ENCODE data around the gene GLI1. TPM values are rescaled to one million over a fixed set of nuclear protein-coding genes. Genes with fewer than 3 reads are reported as not detected.

The GLI1 gene
- total and polyA plus RNA-seq, 7 donors = 0.60 to 3.9 (median 1.5) TPM; not detected in 2

DNA sequence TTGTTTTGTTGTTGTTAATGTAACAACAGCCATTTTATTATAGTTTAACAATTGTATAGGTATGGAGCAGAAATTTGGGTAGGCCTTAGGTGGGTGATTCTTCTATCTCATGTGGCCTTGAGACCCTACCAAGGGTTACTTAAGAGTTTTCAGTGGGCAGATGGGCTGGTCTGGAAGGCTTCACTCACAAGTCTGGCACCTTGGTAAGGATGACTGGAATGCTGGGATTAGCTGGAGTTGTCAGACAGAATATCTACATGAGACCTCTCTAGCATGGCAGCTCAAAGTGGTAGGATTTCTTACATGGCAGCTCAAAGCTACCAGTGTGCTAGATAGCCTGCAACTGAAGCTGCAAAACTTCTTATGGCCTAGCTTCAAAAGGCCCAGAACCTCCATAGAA lies 26.1 kb downstream of the GLI1 start:
- Histone ChIP-seq H3K4me1 (peaks cover 0 to 22% (median 13%) of the 10 kb centered on the region in 4 donors), H3K9me3 (no peaks in the 10 kb centered on the region), H3K27ac (no peak overlapping the region), H3K27me3 (peaks cover 0 to 7% (median 0%) of the 10 kb centered on the region in 3 donors), H3K4me3 (no peak overlapping the region), H3K36me3 (peaks cover 6 to 17% (median 12%) of the 10 kb centered on the region in 4 donors)
- TF ChIP-seq, protein P1, sequence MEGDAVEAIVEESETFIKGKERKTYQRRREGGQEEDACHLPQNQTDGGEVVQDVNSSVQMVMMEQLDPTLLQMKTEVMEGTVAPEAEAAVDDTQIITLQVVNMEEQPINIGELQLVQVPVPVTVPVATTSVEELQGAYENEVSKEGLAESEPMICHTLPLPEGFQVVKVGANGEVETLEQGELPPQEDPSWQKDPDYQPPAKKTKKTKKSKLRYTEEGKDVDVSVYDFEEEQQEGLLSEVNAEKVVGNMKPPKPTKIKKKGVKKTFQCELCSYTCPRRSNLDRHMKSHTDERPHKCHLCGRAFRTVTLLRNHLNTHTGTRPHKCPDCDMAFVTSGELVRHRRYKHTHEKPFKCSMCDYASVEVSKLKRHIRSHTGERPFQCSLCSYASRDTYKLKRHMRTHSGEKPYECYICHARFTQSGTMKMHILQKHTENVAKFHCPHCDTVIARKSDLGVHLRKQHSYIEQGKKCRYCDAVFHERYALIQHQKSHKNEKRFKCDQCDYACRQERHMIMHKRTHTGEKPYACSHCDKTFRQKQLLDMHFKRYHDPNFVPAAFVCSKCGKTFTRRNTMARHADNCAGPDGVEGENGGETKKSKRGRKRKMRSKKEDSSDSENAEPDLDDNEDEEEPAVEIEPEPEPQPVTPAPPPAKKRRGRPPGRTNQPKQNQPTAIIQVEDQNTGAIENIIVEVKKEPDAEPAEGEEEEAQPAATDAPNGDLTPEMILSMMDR (IDR thresholded peaks at IDR 0.05) = no peak
- TF ChIP-seq POLR2AphosphoS5 (IDR thresholded peaks at IDR 0.05) (no peak), POLR2A (IDR thresholded peaks at IDR 0.05) (no peak), EP300 (IDR thresholded peaks at IDR 0.05) (no peak)
- DNase-seq = no peak
- intact Hi-C loops (cut with DNase I) = loop anchor here (2.0 to 5.0 kb wide), 2 partner anchors 23 to 37 kb away; partner anchors contain the start of genes DDIT3 and MBD6

DNA sequence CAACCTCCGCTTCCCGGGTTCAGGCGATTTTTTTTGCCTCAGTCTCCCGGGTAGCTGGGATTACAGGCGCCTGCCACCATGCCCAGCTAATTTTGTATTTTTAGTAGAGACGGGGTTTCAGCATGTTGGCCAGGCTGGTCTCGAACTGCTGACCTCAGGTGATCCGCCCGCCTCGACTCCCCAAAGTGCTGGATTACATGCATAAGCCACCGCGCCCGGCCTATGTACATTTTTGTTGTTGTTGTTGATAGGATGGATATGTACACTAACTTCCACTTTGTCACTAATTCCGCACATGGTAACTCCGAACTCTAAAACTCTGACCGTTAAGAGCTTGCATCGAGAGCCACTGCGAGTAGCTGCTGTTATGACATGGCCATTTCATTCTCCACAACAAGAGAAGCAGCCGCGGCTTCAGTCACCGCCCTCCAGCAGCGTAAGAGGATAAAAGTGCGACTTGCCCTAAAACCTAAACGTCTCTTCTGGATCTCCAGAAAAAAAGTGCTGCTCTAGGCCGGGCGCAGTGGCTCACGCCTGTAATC lies 27.5 kb downstream of the GLI1 start:
- intact Hi-C loops (cut with DNase I) = loop anchor here (2.0 to 5.0 kb wide), 2 partner anchors 24 to 35 kb away; partner anchors contain the start of genes DDIT3 and MBD6
- no peak for DNase-seq
- WGBS, 2 donors = 81 to 90% methylated on average over 27 of the region's 27 CpGs
- Histone ChIP-seq H3K36me3 (peaks cover 19 to 31% (median 22%) of the 10 kb centered on the region in 4 donors), H3K9me3 (no peaks in the 10 kb centered on the region), H3K4me3 (peak overlapping the region; percentile 80 to 97 (median 92)), H3K4me1 (peaks cover 0 to 22% (median 13%) of the 10 kb centered on the region in 4 donors), H3K27me3 (no peaks in the 10 kb centered on the region), H3K27ac (peak overlapping the region in 3 of 4 donors; percentile 81 to 87 (median 87))
- TF ChIP-seq EP300 (IDR thresholded peaks at IDR 0.05) = no peak
- no peak for TF ChIP-seq POLR2AphosphoS5 (IDR thresholded peaks at IDR 0.05)
- TF ChIP-seq POLR2A (IDR thresholded peaks at IDR 0.05) = no peak
- TF ChIP-seq, protein P1 (IDR thresholded peaks at IDR 0.05) = no peak

DNA sequence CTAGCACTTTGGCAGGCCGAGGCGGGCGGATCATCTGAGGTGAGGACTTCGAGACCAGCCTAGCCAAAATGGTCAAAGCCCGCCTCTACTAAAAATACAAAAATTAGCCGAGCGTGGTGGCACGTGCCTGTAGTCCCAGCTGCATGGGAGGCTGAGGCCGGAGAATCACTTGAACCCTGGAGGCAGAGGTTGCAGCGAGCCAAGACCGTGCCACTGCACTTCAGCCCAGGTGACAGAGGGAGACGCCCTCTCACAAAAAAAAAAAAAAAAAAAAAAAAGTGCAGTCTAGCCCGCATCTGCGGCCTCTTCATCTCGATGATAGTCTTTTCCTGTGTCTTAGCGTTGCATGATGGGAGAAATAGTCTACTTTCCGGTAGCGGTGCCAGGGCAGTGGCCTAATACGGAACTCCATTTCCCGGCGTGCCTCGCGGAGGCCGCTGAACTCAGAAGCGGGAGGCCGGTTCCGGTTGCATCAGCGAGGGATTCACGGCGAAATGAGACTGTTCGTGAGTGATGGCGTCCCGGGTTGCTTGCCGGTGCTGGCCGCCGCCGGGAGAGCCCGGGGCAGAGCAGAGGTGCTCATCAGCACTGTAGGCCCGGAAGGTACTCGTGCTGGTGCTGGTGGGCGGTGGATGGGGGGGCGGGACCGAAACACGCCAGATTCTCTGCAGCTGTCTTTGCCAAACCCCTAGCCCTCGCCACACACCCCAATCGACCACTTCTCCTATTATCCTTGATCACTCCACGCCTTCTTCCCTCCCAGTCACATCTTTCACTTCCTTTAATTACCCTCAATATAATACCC lies 28.2 kb downstream of the GLI1 start, which contains the start of gene MARS1:
TSS of gene MARS1 (plus strand) at position 472 of the 805 bp plus-strand sequence. CDS start at position 495, 23 bp downstream.
- Histone ChIP-seq H3K9me3 (no peaks in the 10 kb centered on the region), H3K4me3 (peak within 1 kb of the TSS; percentile 80 to 97 (median 92)), H3K36me3 (peaks cover 19 to 38% (median 22%) of the 10 kb centered on the region in 4 donors), H3K4me1 (peaks cover 0 to 22% (median 13%) of the 10 kb centered on the region in 4 donors), H3K27ac (peak within 1 kb of the TSS; percentile 81 to 87 (median 86)), H3K27me3 (no peaks in the 10 kb centered on the region)
- 5 to 9% methylated on average over 47 of the region's 47 CpGs for WGBS, 2 donors
- intact Hi-C loops (cut with DNase I) = loop anchor here (2.0 to 5.0 kb wide), 2 partner anchors 25 to 35 kb away; partner anchors contain the start of genes DDIT3 and MBD6
- TF ChIP-seq POLR2AphosphoS5 (IDR thresholded peaks at IDR 0.05) = peak; percentile 76 to 93 (median 88)
- TF ChIP-seq EP300 (IDR thresholded peaks at IDR 0.05) = peak in 1 of 4 donors; percentile 83
- TF ChIP-seq, protein P1 (IDR thresholded peaks at IDR 0.05) = no peak
- peak; percentile 47 to 65 for TF ChIP-seq POLR2A (IDR thresholded peaks at IDR 0.05)
- peak; percentile 98 for DNase-seq

DNA sequence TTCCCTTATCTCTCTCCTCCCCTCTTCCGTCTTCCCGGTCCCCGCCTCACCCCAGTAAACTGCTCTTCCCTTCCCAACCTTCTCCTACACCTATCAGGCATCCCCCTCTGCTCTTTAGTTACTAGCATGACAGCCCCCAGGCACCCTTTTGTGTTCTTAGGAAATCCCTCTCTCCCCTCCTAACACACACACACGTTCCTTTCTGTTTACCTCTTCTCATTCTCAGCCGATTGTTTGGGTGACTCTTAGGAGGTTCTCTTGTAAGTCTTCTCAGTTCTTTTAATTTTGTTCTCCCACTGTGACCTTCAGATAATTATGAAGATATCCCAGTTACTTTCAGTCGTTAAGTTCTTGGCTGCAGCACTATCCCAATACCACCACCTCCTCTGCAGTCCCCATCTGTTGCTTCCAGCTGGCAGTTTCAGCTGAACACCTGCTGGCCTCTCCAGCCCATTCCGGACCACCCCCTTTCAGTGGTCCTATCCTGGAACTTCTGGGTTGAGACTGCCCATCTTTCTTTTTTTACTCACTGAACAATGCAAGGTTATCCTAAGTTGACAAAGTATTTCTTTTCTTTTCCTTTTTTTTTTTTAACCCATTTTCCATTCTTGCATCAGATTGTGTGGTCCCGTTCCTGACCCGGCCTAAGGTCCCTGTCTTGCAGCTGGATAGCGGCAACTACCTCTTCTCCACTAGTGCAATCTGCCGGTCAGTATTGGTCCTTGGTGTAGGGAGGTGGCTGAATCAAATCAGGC lies 29.0 kb downstream of the GLI1 start:
- no peak for TF ChIP-seq POLR2AphosphoS5 (IDR thresholded peaks at IDR 0.05)
- TF ChIP-seq, protein P1 (IDR thresholded peaks at IDR 0.05) = no peak
- TF ChIP-seq POLR2A (IDR thresholded peaks at IDR 0.05) = no peak
- no peak for TF ChIP-seq EP300 (IDR thresholded peaks at IDR 0.05)
- H3K36me3 ChIP-seq = peaks cover 19 to 40% (median 22%) of the 10 kb centered on the region in 4 donors
- H3K4me1 ChIP-seq = peaks cover 0 to 22% (median 13%) of the 10 kb centered on the region in 4 donors
- H3K27me3 ChIP-seq = no peaks in the 10 kb centered on the region
- H3K27ac ChIP-seq = peak overlapping the region; percentile 81 to 87 (median 86)
- no peaks in the 10 kb centered on the region for H3K9me3 ChIP-seq
- H3K4me3 ChIP-seq = peak overlapping the region; percentile 80 to 97 (median 92)
- intact Hi-C loops (cut with DNase I) = loop anchor here (5.0 kb wide), 1 partner anchor 34 kb away; the partner anchor contains the start of genes DDIT3 and MBD6
- no peak for DNase-seq
- 28 to 35% methylated on average over 11 of the region's 11 CpGs for whole genome bisulfite sequencing, 2 donors
